Dermis microvascular lymphatic vessel endothelial cell (primary cell): Measurements from ENCODE around the gene CHMP4B. TPM values are rescaled to one million over a fixed set of nuclear protein-coding genes. Genes with fewer than 3 reads are reported as not detected.

Source experiments
- DNase-seq, 2 donors: peaks; one replicate each; pipeline versions ENCODE4 v3.0.0 to v3.0.0-alpha.2; 2010; ENCODE audit warnings: low read depth in 2 of 2
- total RNA-seq: library from RNA; depleted of rRNA; stranded (reverse); fragments of >200 nt; gene quantifications from 2 replicates; pipeline ENCODE4 v1.2.1, GENCODE V29; 2014

CHMP4B gene
- total RNA-seq, 1 donor from 2014 or later = 27.6 TPM

DNA sequence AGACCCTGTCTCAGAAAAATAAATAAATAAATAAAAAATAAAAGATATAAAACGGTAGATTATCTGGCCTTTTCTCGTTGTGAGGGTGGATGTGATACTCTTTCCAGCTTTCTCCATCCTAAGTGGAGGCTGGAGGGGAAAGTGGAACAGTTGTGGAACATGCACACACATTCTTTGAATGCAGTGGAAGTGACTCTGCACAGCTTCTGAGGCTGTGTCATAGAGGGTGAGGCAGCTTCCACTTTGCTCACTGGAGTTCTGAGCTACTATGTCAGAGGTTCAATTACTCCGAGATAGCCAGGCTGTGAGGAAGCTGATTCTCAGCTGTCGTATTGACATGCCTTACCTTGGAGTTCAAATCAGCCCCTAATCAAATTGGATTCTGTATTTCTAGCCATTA, 82.2 kb downstream of the CHMP4B start:
- DNase-seq = no peak

DNA sequence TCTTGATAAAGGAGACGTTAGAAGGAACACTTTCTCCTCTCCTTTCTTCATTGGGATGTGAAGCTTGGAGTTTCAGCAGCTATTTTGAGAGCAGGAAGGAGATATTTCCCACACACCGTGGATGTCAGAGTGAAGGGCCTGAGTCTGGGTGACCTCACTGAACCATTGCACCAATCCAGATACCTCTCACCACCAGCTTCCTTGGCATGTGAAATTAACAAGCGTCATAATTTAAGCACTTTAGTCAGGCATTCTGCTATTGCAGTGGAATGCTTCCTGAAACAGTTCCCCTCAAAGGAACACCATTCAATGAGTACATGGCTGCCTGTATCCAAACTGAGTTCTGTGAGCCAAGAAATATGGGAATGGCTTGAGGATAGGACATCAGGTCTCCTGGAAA, 83.7 kb downstream of the CHMP4B start:
- DNase-seq = no peak

DNA sequence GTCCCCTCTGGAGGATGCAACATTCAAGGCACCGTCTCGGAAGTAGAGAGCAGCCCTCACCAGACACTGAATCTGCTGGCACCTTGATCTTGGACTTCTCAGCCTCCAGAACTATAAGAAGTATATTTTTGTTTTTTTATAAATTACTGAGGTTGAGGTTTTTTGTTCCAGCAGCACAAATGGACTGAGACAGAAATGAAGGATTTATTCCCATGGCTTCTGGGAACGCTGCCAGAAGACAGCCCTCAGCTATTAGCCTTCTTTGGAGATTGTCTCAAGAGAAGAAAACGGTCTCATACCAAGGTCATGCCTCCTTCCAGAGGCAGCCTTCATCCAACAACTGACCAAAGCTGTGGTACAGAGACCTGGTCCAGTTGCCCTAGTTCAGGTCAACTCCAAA, 85.4 kb downstream of the CHMP4B start:
- DNase-seq = peak in 1 of 2 donors; percentile 12

DNA sequence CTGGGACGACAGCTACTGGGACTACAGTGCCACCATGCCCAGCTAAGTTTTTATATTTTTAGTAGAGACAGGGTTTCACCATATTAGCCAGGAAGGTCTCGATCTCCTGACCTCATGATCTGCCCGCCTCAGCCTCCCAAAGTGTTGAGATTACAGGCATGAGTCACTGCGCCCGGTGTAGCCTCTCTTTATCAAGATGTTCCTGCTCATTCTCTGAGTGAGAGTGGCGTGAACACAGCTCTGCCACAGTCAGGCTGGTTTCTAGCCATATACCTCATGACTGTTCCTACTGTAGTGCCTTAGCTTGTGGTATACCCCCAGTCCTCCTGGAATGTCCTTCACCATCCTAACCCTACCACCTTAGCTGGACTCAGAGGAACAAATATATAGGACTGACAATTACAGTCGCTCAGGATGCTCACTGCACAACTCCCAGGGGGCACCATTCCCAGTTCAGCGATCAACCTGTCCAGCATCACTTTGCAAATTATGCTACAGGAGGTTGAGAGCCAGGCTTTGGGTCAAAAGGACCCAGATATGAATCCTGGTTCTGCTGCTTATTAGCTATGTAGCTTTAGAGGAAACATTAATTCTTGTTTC, 86.3 kb downstream of the CHMP4B start:
- DNase-seq = no peak

DNA sequence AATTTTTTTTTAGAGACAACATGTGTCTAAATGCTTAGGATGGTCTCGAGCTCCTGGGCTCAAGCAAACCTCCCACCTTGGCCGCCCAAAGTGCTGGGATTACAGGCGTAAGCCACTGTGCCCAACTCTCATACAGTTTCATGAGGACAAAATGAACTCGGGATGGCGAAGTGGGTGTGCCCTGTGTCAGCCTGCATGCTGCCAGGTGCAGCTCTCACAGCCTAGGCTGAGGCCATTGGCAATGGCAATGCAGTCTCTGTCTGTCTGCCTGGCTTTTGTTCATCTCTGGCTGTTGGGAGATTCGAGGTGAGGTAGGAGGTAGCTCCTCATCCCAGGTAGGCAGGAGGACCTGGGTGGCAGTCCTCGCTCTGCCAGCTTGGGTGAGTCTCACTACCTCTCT, 88.0 kb downstream of the CHMP4B start:
- DNase-seq = no peak

DNA sequence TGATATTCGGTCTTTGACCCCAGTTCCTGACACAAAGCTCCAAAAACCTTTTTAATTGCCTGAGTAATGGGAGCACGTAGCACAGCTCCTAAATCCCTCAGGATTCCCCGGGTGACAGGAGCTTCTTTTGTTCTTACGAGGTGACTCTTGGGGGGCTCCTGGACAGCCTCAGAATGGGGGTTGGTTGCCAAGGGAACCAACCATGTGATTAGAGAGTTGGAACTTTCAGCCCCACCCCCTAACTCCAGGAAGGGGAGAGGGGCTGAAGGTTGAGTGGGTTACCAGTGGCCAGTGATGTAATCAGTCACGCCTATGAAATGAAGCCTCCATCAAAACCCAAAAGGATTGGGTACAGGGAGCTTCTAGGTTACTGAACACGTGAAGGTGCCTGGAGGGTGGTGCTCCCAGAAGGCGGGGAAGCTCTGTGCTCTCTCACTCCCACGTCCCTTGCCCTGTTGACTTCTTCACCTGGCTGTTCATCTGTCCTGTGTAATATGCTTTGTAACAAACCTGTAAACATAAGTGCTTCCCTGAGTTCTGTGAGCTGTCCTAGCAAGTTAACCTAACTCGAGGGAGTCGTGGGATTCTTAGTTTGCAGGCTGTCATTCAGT, 89.5 kb downstream of the CHMP4B start:
- no peak for DNase-seq

DNA sequence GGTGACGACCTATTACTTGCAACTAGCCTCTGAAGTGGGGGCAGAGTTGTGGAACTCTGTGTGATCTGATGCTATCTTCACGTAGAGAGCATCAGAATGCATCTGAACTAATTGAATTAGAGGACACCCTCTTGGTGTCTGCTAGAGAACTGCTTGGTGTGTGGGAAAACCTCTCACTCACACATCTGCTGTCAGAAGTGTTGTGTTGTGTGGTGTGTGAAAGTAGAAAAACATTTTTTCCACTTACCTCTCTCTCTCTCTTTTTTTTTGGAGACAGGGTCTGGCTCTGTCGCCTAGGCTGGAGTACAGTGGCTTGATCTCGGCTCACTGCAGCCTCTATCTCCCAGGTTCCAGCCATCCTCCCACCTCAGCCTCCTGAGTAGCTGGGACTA, 90.0 kb downstream of the CHMP4B start:
- no peak for DNase-seq

DNA sequence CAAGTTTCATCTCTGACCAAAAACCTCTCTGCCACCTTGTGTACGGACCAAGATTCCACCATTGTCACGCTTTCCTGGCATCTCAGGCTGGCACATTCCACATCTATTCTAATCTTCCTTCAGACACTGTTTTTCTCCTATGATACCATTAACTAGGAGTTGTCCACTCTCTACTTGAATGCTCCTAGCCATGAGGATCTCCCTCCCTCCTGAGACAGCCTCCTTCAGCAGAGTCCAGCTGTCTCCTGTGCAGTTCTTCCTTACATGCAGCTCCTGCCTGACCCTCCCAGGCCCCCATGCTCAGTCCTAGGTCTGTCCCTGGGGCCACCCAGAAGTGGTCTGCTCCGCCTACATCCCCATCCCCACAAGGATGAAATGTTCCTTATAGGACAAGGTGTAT, 90.9 kb downstream of the CHMP4B start:
- no peak for DNase-seq

Other genes starting within 250 kb of the CHMP4B start
- gene C20orf144, start 149.0 kb upstream of the CHMP4B start, total RNA-seq = under 0.01 TPM in 1 of 2 replicates, not detected in the other
- 1.0 and 1.4 TPM in 2 replicates for gene ACTL10, start 144.4 kb upstream of the CHMP4B start, total RNA-seq
- 6.9 and 10.9 TPM in 2 replicates for gene NECAB3, start 136.9 kb upstream of the CHMP4B start, total RNA-seq
- 6.3 and 7.6 TPM in 2 replicates for gene E2F1, start 125.0 kb upstream of the CHMP4B start, total RNA-seq
- 4.2 and 6.3 TPM in 2 replicates for gene PXMP4, start 91.0 kb upstream of the CHMP4B start, total RNA-seq
- gene ZNF341, start 79.4 kb upstream of the CHMP4B start, total RNA-seq = 0.77 and 1.4 TPM in 2 replicates
- 62.3 and 95.2 TPM in 2 replicates for gene RALY, start 182.6 kb downstream of the CHMP4B start, total RNA-seq